MM.1S (cell line): ENCODE data around the gene PDCD1.

Source experiments
- DNase-seq: peaks from one replicate; pipeline ENCODE4 v3.0.0-alpha.2; 2015
- H2AFZ ChIP-seq: fragments of 300-600 bp; sonication (generic); 2 replicates; pipeline ENCODE4 v1.6.0; 2016; ENCODE audit warnings: antibody characterized with exemption, low read length
- H3F3A ChIP-seq: fragments of 300-600 bp; sonication (generic); 2 replicates; pipeline ENCODE4 v1.6.1; 2016; ENCODE audit warnings: mild to moderate bottlenecking, antibody characterized with exemption, low read length, moderate library complexity, mixed read lengths; ENCODE audit not compliant: insufficient read depth
- H3K27ac ChIP-seq: fragments of 300-600 bp; sonication (generic); 2 replicates; pipeline ENCODE4 v1.5.1; 2016; ENCODE audit warnings: mild to moderate bottlenecking, low read length
- H3K27me3 ChIP-seq: fragments of 300-600 bp; sonication (generic); replicated peaks from 2 replicates; pipeline ENCODE4 v1.6.0; 2016; ENCODE audit warnings: low read length; ENCODE audit not compliant: insufficient read depth
- H3K36me3 ChIP-seq: fragments of 300-600 bp; sonication (generic); replicated peaks from 2 replicates; pipeline ENCODE4 v1.6.1; 2016; ENCODE audit warnings: mild to moderate bottlenecking, low read length, mixed read lengths; ENCODE audit not compliant: insufficient read depth
- H3K4me1 ChIP-seq: fragments of 300-600 bp; sonication (generic); 2 replicates; pipeline ENCODE4 v1.6.1; 2016; ENCODE audit warnings: low read length, mixed read lengths
- H3K4me2 ChIP-seq: fragments of 300-600 bp; sonication (generic); 2 replicates; pipeline ENCODE4 v1.6.0; 2016; ENCODE audit warnings: low read depth, low read length
- H3K4me3 ChIP-seq: fragments of 300-600 bp; sonication (generic); 2 replicates; pipeline ENCODE4 v1.5.1; 2016; ENCODE audit warnings: low read length, mixed read lengths
- H3K79me2 ChIP-seq: fragments of 300-600 bp; sonication (generic); 2 replicates; pipeline ENCODE4 v1.6.1; 2016; ENCODE audit warnings: mixed run types, low read length, mixed read lengths
- H3K9ac ChIP-seq: fragments of 300-600 bp; sonication (generic); 2 replicates; pipeline ENCODE4 v1.6.1; 2016; ENCODE audit warnings: low read length, mixed read lengths
- H3K9me2 ChIP-seq: fragments of 300-600 bp; sonication (generic); replicated peaks from 2 replicates; pipeline ENCODE4 v1.6.1; 2016; ENCODE audit warnings: mild to moderate bottlenecking, low read length, mixed read lengths; ENCODE audit not compliant: insufficient read depth
- H3K9me3 ChIP-seq: fragments of 300-600 bp; sonication (generic); replicated peaks from 2 replicates; pipeline ENCODE4 v1.6.1; 2016; ENCODE audit warnings: mild to moderate bottlenecking, low read length, mixed read lengths; ENCODE audit not compliant: insufficient read depth
- H4K20me1 ChIP-seq: fragments of 300-600 bp; sonication (generic); 2 replicates; pipeline ENCODE4 v1.6.1; 2016; ENCODE audit warnings: mild to moderate bottlenecking, low read length, moderate library complexity, mixed read lengths; ENCODE audit not compliant: insufficient read depth
- CTCF ChIP-seq: fragments of 300-600 bp; sonication (generic); IDR thresholded peaks from 2 replicates; pipeline ENCODE4 v1.5.1; 2016; ENCODE audit warnings: antibody characterized with exemption, low read length, mixed read lengths
- EZH2 ChIP-seq: fragments of 300-600 bp; sonication (generic); optimal IDR thresholded peaks from 2 replicates; pipeline ENCODE3; 2017; ENCODE audit warnings: low read depth, mild to moderate bottlenecking, antibody characterized with exemption, low read length, mixed read lengths
- EZH2phosphoT487 ChIP-seq: fragments of 300-600 bp; sonication (generic); IDR thresholded peaks from 2 replicates; pipeline ENCODE4 v1.6.1; 2018; ENCODE audit warnings: antibody characterized with exemption, low read length

PDCD1 gene

DNA sequence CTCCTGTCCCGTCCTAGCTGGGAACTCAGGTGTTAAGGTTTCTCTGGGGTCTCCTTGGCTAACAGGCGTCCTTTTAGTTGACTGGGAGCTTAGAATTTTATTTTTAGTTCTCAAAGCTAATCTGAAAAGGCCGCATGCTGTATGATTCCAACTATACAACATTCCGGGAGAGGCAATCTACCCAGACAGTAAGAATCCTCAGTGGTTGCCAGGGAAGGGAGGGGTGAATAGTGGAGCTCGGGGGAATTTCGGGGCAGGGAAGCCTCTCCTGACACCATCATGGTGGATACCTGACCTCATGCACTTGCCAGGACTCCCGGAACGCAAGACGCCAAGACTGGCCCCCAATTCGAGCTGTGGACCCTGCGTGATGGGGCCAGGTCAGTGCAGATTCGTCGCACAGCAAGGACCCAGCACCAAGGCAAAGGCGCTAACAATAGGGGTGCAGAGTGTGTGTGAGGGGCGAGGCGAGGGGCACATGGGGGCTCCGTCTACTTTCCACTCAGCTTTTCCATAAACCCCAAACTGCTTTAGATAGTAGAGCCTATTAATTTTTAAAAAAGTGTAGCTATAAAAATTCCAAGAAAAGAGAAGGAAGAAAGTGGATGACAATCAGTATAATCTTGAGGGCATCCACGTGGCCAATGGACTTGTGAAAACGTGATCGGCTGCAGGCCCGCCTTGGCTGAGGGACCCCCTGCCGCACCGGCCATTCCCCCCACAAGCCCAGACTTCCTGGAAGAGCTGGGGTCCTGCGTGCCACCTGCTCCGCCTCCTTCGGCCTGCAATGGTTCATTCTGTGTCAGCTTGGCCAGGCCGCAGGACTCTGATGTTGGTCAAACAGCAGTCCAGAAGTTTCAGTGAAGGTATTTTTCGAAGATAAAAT, 17.3 kb downstream of the PDCD1 start:
- Histone ChIP-seq H3F3A (0 out of 2 replicates have a peak, but pooled peaks cover 4% of the 10 kb centered on the region), H3K27me3 (peaks cover 42% of the 10 kb centered on the region), H3K9me3 (no peaks in the 10 kb centered on the region), H3K27ac (no peak overlapping the region), H3K4me2 (no peak overlapping the region), H4K20me1 (no peaks in the 10 kb centered on the region), H3K9me2 (no peaks in the 10 kb centered on the region), H2AFZ (no peak overlapping the region), H3K4me1 (no peaks in the 10 kb centered on the region), H3K79me2 (no peaks in the 10 kb centered on the region), H3K36me3 (no peaks in the 10 kb centered on the region), H3K4me3 (no peak overlapping the region), H3K9ac (no peak overlapping the region)
- no peak for TF ChIP-seq EZH2phosphoT487
- no peak for TF ChIP-seq EZH2
- TF ChIP-seq CTCF, result no peak
- no peak for DNase-seq

DNA sequence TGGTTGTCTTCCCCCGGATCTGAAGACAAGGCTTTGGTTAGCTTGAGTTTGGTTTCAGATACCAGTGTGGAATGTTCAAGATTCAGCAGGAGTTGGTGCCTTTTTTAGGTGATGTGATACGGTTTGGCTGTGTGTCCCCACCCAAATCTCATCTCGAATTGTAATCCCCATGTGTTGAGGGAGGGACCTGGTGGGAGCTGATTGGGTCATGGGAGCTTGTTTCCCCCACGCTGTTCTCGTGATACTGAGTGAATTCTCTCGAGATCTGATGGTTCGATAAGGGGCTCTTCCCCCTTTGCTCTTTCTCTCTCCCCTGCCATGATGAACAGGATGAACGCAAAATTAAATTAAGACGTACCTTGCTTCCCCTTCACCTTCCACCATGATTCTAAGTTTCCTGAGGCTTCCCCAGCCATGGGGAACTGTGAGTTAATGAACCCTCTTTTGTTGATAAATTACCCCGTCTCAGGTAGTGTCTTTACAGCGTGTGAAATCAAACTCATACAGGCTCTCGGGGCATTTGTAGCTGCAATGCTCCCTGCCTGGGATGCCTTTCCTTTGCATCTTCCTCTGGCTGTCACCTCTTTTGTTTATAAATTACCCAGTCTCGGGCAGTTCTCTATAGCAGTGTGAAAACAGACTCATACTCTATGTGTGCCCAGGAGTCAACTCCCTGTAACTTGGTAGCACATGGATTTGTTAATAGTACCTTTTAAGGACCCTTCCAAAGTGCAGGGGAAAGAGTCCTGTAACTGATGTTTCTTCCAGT, 21.3 kb downstream of the PDCD1 start:
- H3K27me3 ChIP-seq, result peaks cover 80% of the 10 kb centered on the region
- H3K4me3 ChIP-seq, result no peak overlapping the region
- no peaks in the 10 kb centered on the region for H3K36me3 ChIP-seq
- no peak overlapping the region for H3K4me2 ChIP-seq
- no peaks in the 10 kb centered on the region for H3F3A ChIP-seq
- H3K9me3 ChIP-seq, result no peaks in the 10 kb centered on the region
- no peak for DNase-seq
- H3K27ac ChIP-seq, result no peak overlapping the region
- H4K20me1 ChIP-seq, result no peaks in the 10 kb centered on the region
- no peak for TF ChIP-seq CTCF
- no peak for TF ChIP-seq EZH2phosphoT487
- H3K4me1 ChIP-seq, result no peaks in the 10 kb centered on the region
- no peak overlapping the region for H2AFZ ChIP-seq
- no peaks in the 10 kb centered on the region for H3K9me2 ChIP-seq
- no peaks in the 10 kb centered on the region for H3K79me2 ChIP-seq
- no peak overlapping the region for H3K9ac ChIP-seq

- no peaks in the 10 kb centered on the region for H3K9me3 ChIP-seq
- no peaks in the 10 kb centered on the region for H3K36me3 ChIP-seq
- H3K27ac ChIP-seq, result no peak overlapping the region
- no peak overlapping the region for H3K4me2 ChIP-seq
- TF ChIP-seq EZH2 (no peak), EZH2phosphoT487 (no peak), CTCF (no peak)
- no peaks in the 10 kb centered on the region for H3K9me2 ChIP-seq
- no peaks in the 10 kb centered on the region for H3F3A ChIP-seq
- DNase-seq, result no peak
- no peaks in the 10 kb centered on the region for H4K20me1 ChIP-seq
- H3K4me3 ChIP-seq, result no peak overlapping the region
- H3K4me1 ChIP-seq, result no peaks in the 10 kb centered on the region
- H2AFZ ChIP-seq, result no peak overlapping the region
- H3K79me2 ChIP-seq, result no peaks in the 10 kb centered on the region
- peaks cover 81% of the 10 kb centered on the region for H3K27me3 ChIP-seq
- H3K9ac ChIP-seq, result no peak overlapping the region
Measured at GRCh38 chr2:241836292-241836691, 22.4 kb downstream of the PDCD1 start.
